HepG2 (cell line): ENCODE results near the gene MTMR4.

Experiments
- CTCF ChIP-seq: sonication (generic); formaldehyde crosslinking; IDR thresholded peaks from 2 replicates; pipeline ENCODE4 v1.5.0; 2020; ENCODE audit warnings: mild to moderate bottlenecking, missing genetic modification reagents, moderate library complexity
- FOXP1 ChIP-seq, 2 experiments: fragments of 450-650 bp in 1 of 2; IDR thresholded peaks; 2 replicates each; pipeline ENCODE4 v1.6.1; 2017 to 2018; ENCODE audit warnings: antibody characterized with exemption in 1 of 2
- MAX ChIP-seq: IDR thresholded peaks from 2 replicates; pipeline ENCODE4 v1.6.1; 2012; ENCODE audit warnings: inconsistent platforms
- MTERF4 ChIP-seq: sonication (generic); formaldehyde crosslinking; IDR thresholded peaks from 2 replicates; pipeline ENCODE4 v1.8.0; 2023; ENCODE audit warnings: mild to moderate bottlenecking, missing genetic modification reagents
- MXI1 ChIP-seq: IDR thresholded peaks from 3 replicates; pipeline ENCODE4 v1.6.1; 2012; ENCODE audit warnings: low read depth, low read length, inconsistent platforms, borderline replicate concordance
- POLR2AphosphoS2 ChIP-seq: IDR thresholded peaks from 2 replicates; pipeline ENCODE4 v1.6.1; 2011; ENCODE audit warnings: low read depth, low read length, improper control_type of control experiment
- RFX1 ChIP-seq: fragments of 450-650 bp; IDR thresholded peaks from 2 replicates; pipeline ENCODE4 v1.6.1; 2017
- USF2 ChIP-seq, 2 experiments: sonication (generic) in 1 of 2; formaldehyde crosslinking in 1 of 2; IDR thresholded peaks; 2 replicates each; pipeline versions ENCODE4 v1.5.1 to v1.6.1; 2011 to 2020; ENCODE audit warnings: borderline replicate concordance in 1 of 2, low read depth in 1 of 2, low read length in 1 of 2, mild to moderate bottlenecking in 1 of 2, missing genetic modification reagents in 1 of 2, moderate library complexity in 1 of 2
- ZNF143 ChIP-seq: sonication (generic); formaldehyde crosslinking; IDR thresholded peaks from 2 replicates; pipeline ENCODE4 v1.4.0; 2020; ENCODE audit warnings: missing genetic modification reagents

- no peak for TF ChIP-seq FOXP1 (IDR thresholded peaks at IDR 0.05)
- no peak for TF ChIP-seq FOXP1 (CRISPR knock-in tag; IDR thresholded peaks at IDR 0.05)
- TF ChIP-seq MXI1 = no peak
- no peak for TF ChIP-seq MAX
- no peak for TF ChIP-seq RFX1
- no peak for TF ChIP-seq POLR2AphosphoS2
- TF ChIP-seq ZNF143 = no peak
- no peak for TF ChIP-seq MTERF4 (CRISPR knock-in tag)
- no peak for TF ChIP-seq CTCF (CRISPR knock-in tag)
- TF ChIP-seq USF2 (IDR thresholded peaks at IDR 0.05; ENCODE audit: low read depth, low read length) = no peak
- TF ChIP-seq USF2 (CRISPR knock-in tag; IDR thresholded peaks at IDR 0.05; ENCODE audit: borderline replicate concordance) = no peak
These were observed 45.5 kb downstream of the MTMR4 start for GRCh38 chr17:58468944-58469343.
